ENCODE results near the gene UTS2B. TPM values are rescaled to one million over a fixed set of nuclear protein-coding genes. Genes with fewer than 3 reads are reported as not detected.
A peak's percentile ranks its signal among the peaks of the same experiment; 100 is the strongest.

Gene UTS2B
- 0.86 and 2.3 TPM in 2 replicates for total RNA-seq (2013; cell fraction: nucleolus; rRNA removed)
- total RNA-seq (2014; rRNA removed): 0.28 and 1.3 TPM in 2 replicates
- total RNA-seq (2014; rRNA removed; fragmentation: Illumina TruSeq; extraction: Trizol): 0.36 and 0.64 TPM in 2 replicates
- total RNA-seq (2021): 0.28 and 0.29 TPM in 2 replicates
- not detected for polyA plus RNA-seq (2011; ENCODE audit: low read depth)
- 0.43 and 0.66 TPM in 2 replicates for polyA plus RNA-seq (2011; rRNA removed)
- polyA plus RNA-seq (2011; cell fraction: cytosol; rRNA removed): 0.23 and 0.49 TPM in 2 replicates
- 0.22 and 0.35 TPM in 2 replicates for polyA plus RNA-seq (2011; cell fraction: nucleus; rRNA removed)
- 0.32 TPM in 1 of 2 replicates, not detected in the other for polyA plus RNA-seq (2012)
- 0.33 and 0.53 TPM in 2 replicates for polyA plus RNA-seq (2014; fragmentation: Illumina TruSeq; extraction: Trizol)
- polyA plus RNA-seq (2014; fragmentation: Nextera tagmentation; extraction: Ambion mirVana): under 1 TPM; 0.15 to 0.45 TPM
- polyA plus RNA-seq (2014; rRNA removed): 0.70 and 0.72 TPM in 2 replicates
- polyA plus RNA-seq (2016; fragmentation: Nextera tagmentation; extraction: Ambion mirVana): under 1 TPM; 0.45 to 0.48 TPM
- 1.5 and 1.8 TPM in 2 replicates for polyA minus RNA-seq (2011; rRNA and poly(A)+ RNA removed)
- not detected in 2 replicates for polyA minus RNA-seq (2011; cell fraction: cytosol; rRNA and poly(A)+ RNA removed)
- polyA minus RNA-seq (2011; cell fraction: nucleus; rRNA and poly(A)+ RNA removed): 2.4 and 3.5 TPM in 2 replicates
- percentile 20 among the genes with signal in this experiment for Bru-seq, nascent RNA
- BruChase-seq, experiment 1, labeled RNA remaining after a 6-hour chase: percentile 3 among the genes with signal in this experiment
- percentile 11 among the genes with signal in this experiment for BruChase-seq, experiment 2, labeled RNA remaining after a 2-hour chase
- long read RNA-seq, experiment 1, partial matches to known transcripts: 0 of 1 reads
- long read RNA-seq, experiment 1, other reads (novel, unspliced or antisense): 1 of 1 reads
- long read RNA-seq, experiment 2: 0 reads

DNA sequence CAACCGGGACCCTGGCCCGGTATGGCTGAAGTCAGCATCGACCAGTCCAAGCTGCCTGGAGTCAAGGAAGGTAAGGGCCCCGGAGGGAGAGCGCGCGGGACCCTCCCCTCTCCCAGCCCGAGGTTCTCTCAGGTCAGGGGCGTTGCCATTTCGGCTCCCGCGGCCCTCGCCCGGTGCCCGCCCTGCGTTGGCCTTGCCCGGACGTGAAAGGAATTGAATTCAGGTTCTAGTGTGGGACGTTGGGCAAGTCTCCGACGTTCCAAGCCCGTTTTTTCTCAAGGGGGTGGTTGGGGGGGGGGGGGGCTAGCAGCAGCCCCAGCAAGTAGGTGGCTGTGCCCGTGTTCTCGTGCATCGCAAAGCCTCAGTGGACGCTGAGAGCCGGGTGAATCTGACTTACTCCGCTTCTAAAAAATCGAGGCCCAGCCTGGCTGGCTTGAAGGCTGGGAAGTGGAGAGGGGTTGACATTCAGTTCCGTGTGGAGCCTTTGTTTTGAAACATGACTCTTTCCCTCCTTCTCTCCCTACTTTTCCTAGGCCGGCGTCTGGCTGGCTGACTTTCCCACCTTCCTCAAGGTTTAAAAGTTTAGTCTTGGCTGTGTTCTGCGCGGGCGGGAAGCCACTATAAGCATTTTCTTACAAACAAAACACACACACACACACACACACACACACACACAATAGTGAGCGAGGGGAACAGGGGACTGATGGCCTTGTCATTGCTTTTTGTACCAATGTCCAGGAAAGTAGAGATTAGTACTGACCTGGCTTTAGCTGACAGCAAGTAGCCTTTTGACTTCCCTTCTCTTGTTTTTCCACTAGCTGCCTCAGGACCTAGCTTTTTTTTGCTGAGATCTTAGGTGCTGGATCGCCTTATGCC is at the start of gene UTS2B:
TSS of gene UTS2B (minus strand) at position 873 of the 876 bp plus-strand sequence. CDS start 48,337 bp downstream, outside the sequence.
- no peak for DNase-seq (ENCODE audit: low read depth, low spot score)
- peak; percentile 36 for ATAC-seq
- peak; percentile 64 for FAIRE-seq
- H2AFZ ChIP-seq (ENCODE audit: control insufficient read depth, low read depth, low read length): peak within 1 kb of the TSS; percentile 93
- ChIA-PET POLR2A (interaction anchor here (0.6 to 4.7 kb wide), 5 partner anchors 21 to 83 kb away, joined by 3 to 21 read pairs (median 4); no protein-coding TSS in a partner anchor), SMC1A (ENCODE audit: uncharacterized antibody, unreplicated experiment) (interaction anchor here (0.7 to 7.4 kb wide), 16 partner anchors 17 to 86 kb away, joined by 3 to 47 read pairs (median 5); no protein-coding TSS in a partner anchor), CTCF (interaction anchor here (0.8 to 1.2 kb wide), 5 partner anchors 9 to 68 kb away, joined by 3 to 4 read pairs (median 3); no protein-coding TSS in a partner anchor), RAD21 (ENCODE audit: unreplicated experiment) (interaction anchor here (0.8 to 6.7 kb wide), 16 partner anchors 8 to 92 kb away, joined by 3 to 62 read pairs (median 4); no protein-coding TSS in a partner anchor)
- WGBS (ENCODE audit: insufficient coverage, insufficient replicate concordance, low lambda C conversion rate, missing lambda C conversion rate): 0% methylated on average over 26 of the region's 37 CpGs
- H4K20me1 ChIP-seq (ENCODE audit: control insufficient read depth, insufficient read depth): no peaks in the 10 kb centered on the region
- peaks cover 57% of the 10 kb centered on the region for H3K79me2 ChIP-seq (ENCODE audit: control insufficient read depth, insufficient read depth, low read length)
- H3K9ac ChIP-seq (ENCODE audit: control insufficient read depth, insufficient read depth, low read length): peak within 1 kb of the TSS; percentile 86
- H3K4me3 ChIP-seq: peak within 1 kb of the TSS; percentile 73
- no peaks in the 10 kb centered on the region for H3K27me3 ChIP-seq (replicated peaks in 1 of 2; ENCODE audit: control insufficient read depth in 2 of 2, insufficient read depth in 2 of 2, low read length in 1 of 2)
- H3K9me3 ChIP-seq (replicated peaks; ENCODE audit: control insufficient read depth, insufficient read depth, low read length): no peaks in the 10 kb centered on the region
- in situ Hi-C loops (cut with MboI): no loop called here
- intact Hi-C loops (cut with micrococcal nuclease; ENCODE audit: unreplicated experiment): loop anchor here (1.0 to 5.0 kb wide), 3 partner anchors 33 to 193 kb away; no protein-coding TSS in a partner anchor
- H3K27ac ChIP-seq (ENCODE audit: control insufficient read depth, insufficient read depth): peak within 1 kb of the TSS; percentile 78
- H3K4me2 ChIP-seq (ENCODE audit: control insufficient read depth, insufficient read depth): peak within 1 kb of the TSS; percentile 91
- no TSS peak for BruUV-seq (replicated peaks)
- H3K36me3 ChIP-seq (ENCODE audit: control insufficient read depth in 2 of 2, insufficient read depth in 2 of 2, low read length in 1 of 2): no peaks in the 10 kb centered on the region
- H3K4me1 ChIP-seq (ENCODE audit: control insufficient read depth, insufficient read depth, low read length): peaks cover 17% of the 10 kb centered on the region
- TF ChIP-seq PBX3 (IDR thresholded peaks at IDR 0.05; ENCODE audit: insufficient replicate concordance, low read depth, low read length): no peak
- peak; percentile 5; the same call in 1 of the 2 replicates for TF ChIP-seq SPI1 (IDR thresholded peaks at IDR 0.05; ENCODE audit: borderline replicate concordance, insufficient read depth, low read depth, low read length)
- TF ChIP-seq, protein P1, sequence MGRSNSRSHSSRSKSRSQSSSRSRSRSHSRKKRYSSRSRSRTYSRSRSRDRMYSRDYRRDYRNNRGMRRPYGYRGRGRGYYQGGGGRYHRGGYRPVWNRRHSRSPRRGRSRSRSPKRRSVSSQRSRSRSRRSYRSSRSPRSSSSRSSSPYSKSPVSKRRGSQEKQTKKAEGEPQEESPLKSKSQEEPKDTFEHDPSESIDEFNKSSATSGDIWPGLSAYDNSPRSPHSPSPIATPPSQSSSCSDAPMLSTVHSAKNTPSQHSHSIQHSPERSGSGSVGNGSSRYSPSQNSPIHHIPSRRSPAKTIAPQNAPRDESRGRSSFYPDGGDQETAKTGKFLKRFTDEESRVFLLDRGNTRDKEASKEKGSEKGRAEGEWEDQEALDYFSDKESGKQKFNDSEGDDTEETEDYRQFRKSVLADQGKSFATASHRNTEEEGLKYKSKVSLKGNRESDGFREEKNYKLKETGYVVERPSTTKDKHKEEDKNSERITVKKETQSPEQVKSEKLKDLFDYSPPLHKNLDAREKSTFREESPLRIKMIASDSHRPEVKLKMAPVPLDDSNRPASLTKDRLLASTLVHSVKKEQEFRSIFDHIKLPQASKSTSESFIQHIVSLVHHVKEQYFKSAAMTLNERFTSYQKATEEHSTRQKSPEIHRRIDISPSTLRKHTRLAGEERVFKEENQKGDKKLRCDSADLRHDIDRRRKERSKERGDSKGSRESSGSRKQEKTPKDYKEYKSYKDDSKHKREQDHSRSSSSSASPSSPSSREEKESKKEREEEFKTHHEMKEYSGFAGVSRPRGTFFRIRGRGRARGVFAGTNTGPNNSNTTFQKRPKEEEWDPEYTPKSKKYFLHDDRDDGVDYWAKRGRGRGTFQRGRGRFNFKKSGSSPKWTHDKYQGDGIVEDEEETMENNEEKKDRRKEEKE (IDR thresholded peaks at IDR 0.05): no peak
- TF ChIP-seq, protein P2, sequence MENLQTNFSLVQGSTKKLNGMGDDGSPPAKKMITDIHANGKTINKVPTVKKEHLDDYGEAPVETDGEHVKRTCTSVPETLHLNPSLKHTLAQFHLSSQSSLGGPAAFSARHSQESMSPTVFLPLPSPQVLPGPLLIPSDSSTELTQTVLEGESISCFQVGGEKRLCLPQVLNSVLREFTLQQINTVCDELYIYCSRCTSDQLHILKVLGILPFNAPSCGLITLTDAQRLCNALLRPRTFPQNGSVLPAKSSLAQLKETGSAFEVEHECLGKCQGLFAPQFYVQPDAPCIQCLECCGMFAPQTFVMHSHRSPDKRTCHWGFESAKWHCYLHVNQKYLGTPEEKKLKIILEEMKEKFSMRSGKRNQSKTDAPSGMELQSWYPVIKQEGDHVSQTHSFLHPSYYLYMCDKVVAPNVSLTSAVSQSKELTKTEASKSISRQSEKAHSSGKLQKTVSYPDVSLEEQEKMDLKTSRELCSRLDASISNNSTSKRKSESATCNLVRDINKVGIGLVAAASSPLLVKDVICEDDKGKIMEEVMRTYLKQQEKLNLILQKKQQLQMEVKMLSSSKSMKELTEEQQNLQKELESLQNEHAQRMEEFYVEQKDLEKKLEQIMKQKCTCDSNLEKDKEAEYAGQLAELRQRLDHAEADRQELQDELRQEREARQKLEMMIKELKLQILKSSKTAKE (IDR thresholded peaks at IDR 0.05; ENCODE audit: low read depth, poor library complexity, severe bottlenecking): peak; percentile 9
- TF ChIP-seq GATAD2B (conservative IDR thresholded peaks at IDR 0.05; ENCODE audit: low read depth): no peak
- no peak for TF ChIP-seq HSF1 (IDR thresholded peaks at IDR 0.05; ENCODE audit: low read depth, low read length)
- TF ChIP-seq SMARCA5 (IDR thresholded peaks at IDR 0.05): 0 out of 2 replicates have a peak, but pooled peaks have one; percentile 25
- TF ChIP-seq KDM1A (IDR thresholded peaks at IDR 0.05; ENCODE audit: borderline replicate concordance): no peak
